Chondrocyte (in vitro differentiated cells): ENCODE results near the gene EIF2A. TPM values are rescaled to one million over a fixed set of nuclear protein-coding genes. Genes with fewer than 3 reads are reported as not detected.

ENCODE experiments used
- DNase-seq: peaks from one replicate; pipeline ENCODE4 v3.0.0; 2021; ENCODE audit warnings: mixed read lengths, low spot score
- H3K27ac Mint-ChIP-seq: one replicate; pipeline ENCODE4 v1.8.0; 2021; ENCODE audit warnings: mild to moderate bottlenecking, moderate library complexity, mixed read lengths; ENCODE audit not compliant: unreplicated experiment
- H3K27me3 Mint-ChIP-seq: 2 replicates; pipeline ENCODE4 v1.8.0; 2021; ENCODE audit warnings: low read depth, mixed read lengths
- H3K36me3 Mint-ChIP-seq: 2 replicates; pipeline ENCODE4 v1.8.0; 2021; ENCODE audit warnings: low read depth, mixed read lengths
- H3K4me1 Mint-ChIP-seq: 2 replicates; pipeline ENCODE4 v1.8.0; 2021; ENCODE audit warnings: low read depth, mild to moderate bottlenecking, mixed read lengths
- H3K4me3 Mint-ChIP-seq: one replicate; pipeline ENCODE4 v1.8.0; 2021; ENCODE audit warnings: mild to moderate bottlenecking, moderate library complexity, mixed read lengths; ENCODE audit not compliant: unreplicated experiment
- H3K9me3 Mint-ChIP-seq: 2 replicates; pipeline ENCODE4 v1.8.0; 2021; ENCODE audit warnings: low read depth, mixed read lengths
- total RNA-seq: library from RNA; stranded (reverse); gene quantifications from 3 replicates; pipeline ENCODE4 v1.2.1, GENCODE V29; 2021
- TF ChIP-seq, protein P1 (sequence below): fragments of 200-600 bp; sonication (generic); IDR thresholded peaks from 2 replicates; pipeline ENCODE4 v1.5.0; 2021; ENCODE audit warnings: antibody characterized with exemption, mild to moderate bottlenecking, moderate library complexity

The EIF2A gene
- total RNA-seq, 1 donor from 2014 or later: 48.4 TPM

DNA sequence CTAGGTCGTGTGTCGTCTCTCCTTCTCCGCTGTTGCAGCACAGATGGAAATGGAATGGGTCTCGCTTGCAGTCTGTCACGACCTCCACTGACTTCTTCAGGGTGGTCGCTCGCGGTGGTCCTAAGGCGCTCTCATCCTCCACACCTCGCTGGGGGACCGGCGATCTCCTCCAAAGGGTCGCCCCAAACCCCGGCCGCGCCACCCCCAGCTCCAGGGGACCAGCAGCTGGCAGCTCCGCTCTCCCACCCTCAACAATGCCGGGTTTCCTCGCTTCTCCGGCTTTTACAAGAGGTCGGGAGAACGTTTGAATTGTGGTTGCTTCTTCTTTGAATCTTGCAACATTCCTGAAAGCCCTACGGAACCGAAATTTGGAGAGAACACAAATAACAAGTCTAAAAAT, 26.2 kb upstream of the EIF2A start:
- DNase-seq: peak; percentile 92
- H3K27ac Mint-ChIP-seq: no peak overlapping the region
- no peaks in the 10 kb centered on the region for H3K27me3 Mint-ChIP-seq
- H3K4me3 Mint-ChIP-seq: no peak overlapping the region
- peaks cover 8% of the 10 kb centered on the region for H3K9me3 Mint-ChIP-seq
- peaks cover 2% of the 10 kb centered on the region for H3K36me3 Mint-ChIP-seq
- H3K4me1 Mint-ChIP-seq: no peaks in the 10 kb centered on the region
- TF ChIP-seq, protein P1, sequence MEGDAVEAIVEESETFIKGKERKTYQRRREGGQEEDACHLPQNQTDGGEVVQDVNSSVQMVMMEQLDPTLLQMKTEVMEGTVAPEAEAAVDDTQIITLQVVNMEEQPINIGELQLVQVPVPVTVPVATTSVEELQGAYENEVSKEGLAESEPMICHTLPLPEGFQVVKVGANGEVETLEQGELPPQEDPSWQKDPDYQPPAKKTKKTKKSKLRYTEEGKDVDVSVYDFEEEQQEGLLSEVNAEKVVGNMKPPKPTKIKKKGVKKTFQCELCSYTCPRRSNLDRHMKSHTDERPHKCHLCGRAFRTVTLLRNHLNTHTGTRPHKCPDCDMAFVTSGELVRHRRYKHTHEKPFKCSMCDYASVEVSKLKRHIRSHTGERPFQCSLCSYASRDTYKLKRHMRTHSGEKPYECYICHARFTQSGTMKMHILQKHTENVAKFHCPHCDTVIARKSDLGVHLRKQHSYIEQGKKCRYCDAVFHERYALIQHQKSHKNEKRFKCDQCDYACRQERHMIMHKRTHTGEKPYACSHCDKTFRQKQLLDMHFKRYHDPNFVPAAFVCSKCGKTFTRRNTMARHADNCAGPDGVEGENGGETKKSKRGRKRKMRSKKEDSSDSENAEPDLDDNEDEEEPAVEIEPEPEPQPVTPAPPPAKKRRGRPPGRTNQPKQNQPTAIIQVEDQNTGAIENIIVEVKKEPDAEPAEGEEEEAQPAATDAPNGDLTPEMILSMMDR: no peak

DNA sequence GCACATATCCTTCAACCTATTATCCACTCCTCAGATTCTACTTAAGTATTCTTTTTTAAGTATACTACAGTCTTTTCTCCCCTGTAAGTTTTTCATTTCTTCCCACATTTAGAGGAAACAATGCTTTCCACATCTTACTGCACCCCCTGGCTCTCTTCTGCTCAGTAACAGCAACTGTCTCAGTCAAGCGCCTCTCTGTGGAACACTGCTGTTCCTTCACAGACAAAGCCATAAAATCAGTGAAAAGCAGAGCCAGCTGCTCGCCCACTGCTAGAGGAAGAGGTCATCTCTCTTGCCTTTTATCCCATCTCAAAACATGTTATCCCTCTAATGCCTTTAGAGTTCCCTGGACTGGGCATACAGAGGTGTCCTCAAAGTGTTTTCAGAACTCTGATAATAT, 25.1 kb upstream of the EIF2A start:
- no peak for DNase-seq
- H3K4me3 Mint-ChIP-seq: no peak overlapping the region
- peaks cover 8% of the 10 kb centered on the region for H3K9me3 Mint-ChIP-seq
- H3K36me3 Mint-ChIP-seq: peaks cover 2% of the 10 kb centered on the region
- TF ChIP-seq, protein P1: peak; percentile 26
- H3K27me3 Mint-ChIP-seq: no peaks in the 10 kb centered on the region
- H3K27ac Mint-ChIP-seq: no peak overlapping the region
- no peaks in the 10 kb centered on the region for H3K4me1 Mint-ChIP-seq

DNA sequence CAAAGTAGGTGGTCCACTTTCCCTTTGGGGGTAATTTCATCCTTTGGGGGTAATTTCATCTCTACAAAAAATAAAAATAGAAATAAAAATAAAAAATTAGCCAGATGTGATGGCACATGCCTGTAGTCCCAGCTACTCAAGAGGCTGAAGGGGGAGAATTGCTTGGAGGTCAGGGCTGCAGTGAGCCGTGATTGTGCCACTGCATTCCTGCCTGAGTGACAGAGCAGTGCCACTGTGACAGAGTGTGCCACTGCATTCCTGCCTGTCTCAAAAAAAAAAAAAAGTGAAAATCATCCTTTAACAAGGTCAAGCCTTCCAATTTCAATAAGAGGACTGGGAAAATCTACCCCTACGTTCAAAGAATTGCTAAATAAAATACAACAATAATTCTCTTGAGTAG, 23.0 kb upstream of the EIF2A start:
- Mint-ChIP-seq H3K27me3 (no peaks in the 10 kb centered on the region), H3K27ac (no peak overlapping the region), H3K9me3 (no peaks in the 10 kb centered on the region), H3K36me3 (peaks cover 2% of the 10 kb centered on the region), H3K4me3 (no peak overlapping the region), H3K4me1 (peaks cover 8% of the 10 kb centered on the region)
- TF ChIP-seq, protein P1: no peak
- DNase-seq: no peak

DNA sequence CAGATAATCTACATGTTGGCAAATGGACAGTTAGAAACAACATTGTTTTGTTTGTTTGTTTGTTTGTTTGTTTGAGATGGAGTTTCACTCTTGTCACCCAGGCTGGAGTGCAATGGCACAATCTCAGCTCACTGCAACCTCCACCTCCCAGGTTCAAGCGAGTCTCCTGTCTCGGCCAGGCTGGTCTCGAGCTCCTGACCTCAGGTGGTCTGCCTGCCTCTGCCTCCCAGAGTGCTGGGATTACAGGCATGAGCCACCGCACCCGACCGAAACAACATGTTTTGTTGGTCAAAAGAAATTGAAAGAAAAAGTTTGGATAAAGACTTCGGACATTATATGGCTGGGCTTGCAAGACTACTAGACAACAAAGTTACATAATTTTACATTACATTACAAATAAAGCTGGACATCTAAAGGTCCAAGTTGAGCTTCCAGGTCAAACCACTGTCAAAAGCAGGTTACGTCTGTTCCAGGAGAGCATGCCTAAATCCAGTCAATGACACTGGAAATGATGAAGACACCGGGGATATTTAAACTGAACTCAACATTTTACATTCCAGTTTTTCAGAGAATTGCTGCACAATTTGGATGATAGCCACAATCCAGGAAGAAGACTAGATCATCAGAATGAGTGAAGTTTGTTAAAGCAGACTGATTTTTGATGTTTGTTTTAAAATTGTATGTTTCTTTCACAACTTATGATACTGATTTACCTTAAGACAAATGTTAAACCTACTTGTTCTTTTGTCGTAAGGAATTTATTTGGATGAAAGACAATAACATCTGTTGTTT, 18.9 kb upstream of the EIF2A start:
- Mint-ChIP-seq H3K4me3 (no peak overlapping the region), H3K27me3 (no peaks in the 10 kb centered on the region), H3K36me3 (peaks cover 2% of the 10 kb centered on the region), H3K27ac (no peak overlapping the region), H3K9me3 (no peaks in the 10 kb centered on the region), H3K4me1 (peaks cover 11% of the 10 kb centered on the region)
- TF ChIP-seq, protein P1: no peak
- no peak for DNase-seq

DNA sequence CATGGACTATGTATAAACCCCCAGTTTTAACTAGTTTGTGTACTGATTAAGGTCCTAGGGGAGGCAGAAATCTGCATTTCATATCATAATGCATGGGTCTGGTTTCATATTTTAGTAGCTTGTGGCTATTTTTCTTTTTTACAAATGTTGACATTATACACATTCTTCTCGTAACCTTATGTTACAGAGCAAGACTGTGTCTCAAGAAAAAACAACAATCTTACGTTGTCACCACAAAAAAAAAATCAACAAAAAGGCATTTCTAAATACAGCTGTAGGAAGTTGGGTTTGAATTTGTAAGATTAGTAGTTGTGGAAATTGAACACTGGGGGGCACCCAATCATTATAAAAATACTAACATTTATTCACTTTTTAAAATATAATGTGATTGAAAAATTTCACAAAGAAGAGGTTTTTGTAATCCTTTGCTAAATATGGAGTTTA, 18.2 kb upstream of the EIF2A start:
- Mint-ChIP-seq H3K4me3 (no peak overlapping the region), H3K27ac (no peak overlapping the region)
- no peak for DNase-seq

More for the DNA sequence above, 18.2 kb upstream of the EIF2A start:
- Mint-ChIP-seq H3K9me3 (no peaks in the 10 kb centered on the region), H3K4me1 (peaks cover 11% of the 10 kb centered on the region), H3K36me3 (peaks cover 2% of the 10 kb centered on the region), H3K27me3 (no peaks in the 10 kb centered on the region)
- TF ChIP-seq, protein P1: peak; percentile 84
